Neural progenitor cell (in vitro differentiated cells): ENCODE results near the gene DLX4. TPM values are rescaled to one million over a fixed set of nuclear protein-coding genes. Genes with fewer than 3 reads are reported as not detected.
A peak's percentile ranks its signal among the peaks of the same experiment; 100 is the strongest.

Source experiments
- DNase-seq: peaks from one replicate; pipeline ENCODE4 v3.0.0-alpha.2; 2016; ENCODE audit warnings: low spot score
- H2AFZ ChIP-seq: fragments of 200-600 bp; sonication (generic); replicated peaks from 2 replicates; pipeline ENCODE4 v1.6.1; 2016; ENCODE audit warnings: antibody characterized with exemption
- H3F3A ChIP-seq: fragments of 200-600 bp; sonication (generic); 2 replicates; pipeline ENCODE4 v1.6.1; 2016; ENCODE audit warnings: antibody characterized with exemption, low read depth
- H3K27ac ChIP-seq: fragments of 200-600 bp; sonication (generic); 2 replicates; pipeline ENCODE4 v1.5.1; 2016; ENCODE audit warnings: mild to moderate bottlenecking
- H3K27me3 ChIP-seq: fragments of 200-600 bp; sonication (generic); 2 replicates; pipeline ENCODE4 v1.6.1; 2016; ENCODE audit warnings: mild to moderate bottlenecking, moderate library complexity
- H3K36me3 ChIP-seq: fragments of 200-600 bp; sonication (generic); 2 replicates; pipeline ENCODE4 v1.5.1; 2016
- H3K4me1 ChIP-seq: fragments of 200-600 bp; sonication (generic); 2 replicates; pipeline ENCODE4 v1.6.1; 2016; ENCODE audit warnings: mixed run types
- H3K4me2 ChIP-seq: fragments of 200-600 bp; sonication (generic); 2 replicates; pipeline ENCODE4 v1.6.1; 2016
- H3K4me3 ChIP-seq: fragments of 200-600 bp; sonication (generic); 2 replicates; pipeline ENCODE4 v1.5.1; 2016
- H3K79me2 ChIP-seq: fragments of 200-600 bp; sonication (generic); 2 replicates; pipeline ENCODE4 v1.6.1; 2016; ENCODE audit warnings: low read depth
- H3K9ac ChIP-seq: fragments of 200-600 bp; sonication (generic); 2 replicates; pipeline ENCODE4 v1.6.1; 2016
- H3K9me3 ChIP-seq: fragments of 200-600 bp; sonication (generic); 2 replicates; pipeline ENCODE4 v1.5.1; 2016; ENCODE audit warnings: low read depth
- H4K20me1 ChIP-seq: fragments of 200-600 bp; sonication (generic); 2 replicates; pipeline ENCODE4 v1.6.1; 2016; ENCODE audit warnings: low read depth
- H3K27ac Mint-ChIP-seq: 3 replicates; pipeline ENCODE4 v1.8.0; 2021; ENCODE audit warnings: mixed read lengths
- H3K27me3 Mint-ChIP-seq: 2 replicates; pipeline ENCODE4 v1.8.0; 2022; ENCODE audit warnings: low read depth, mild to moderate bottlenecking, inconsistent platforms, moderate library complexity, mixed read lengths; ENCODE audit not compliant: insufficient read depth
- H3K36me3 Mint-ChIP-seq: 3 replicates; pipeline ENCODE4 v1.8.0; 2021; ENCODE audit warnings: mixed read lengths
- H3K4me1 Mint-ChIP-seq: 3 replicates; pipeline ENCODE4 v1.8.0; 2021; ENCODE audit warnings: mixed read lengths
- H3K4me3 Mint-ChIP-seq: 3 replicates; pipeline ENCODE4 v1.8.0; 2021; ENCODE audit warnings: mild to moderate bottlenecking, moderate library complexity, mixed read lengths
- H3K9me3 Mint-ChIP-seq: 3 replicates; pipeline ENCODE4 v1.8.0; 2020; ENCODE audit warnings: mixed read lengths
- CTCF ChIP-seq: fragments of 200-600 bp; sonication (generic); IDR thresholded peaks from 2 replicates; pipeline ENCODE4 v1.5.1; 2017; ENCODE audit warnings: antibody characterized with exemption, mild to moderate bottlenecking
- EZH2 ChIP-seq: fragments of 200-600 bp; sonication (generic); IDR thresholded peaks from 2 replicates; pipeline ENCODE4 v1.6.1; 2017; ENCODE audit warnings: antibody characterized with exemption, mild to moderate bottlenecking, moderate library complexity
- EZH2phosphoT487 ChIP-seq: fragments of 200-600 bp; sonication (generic); IDR thresholded peaks from 2 replicates; pipeline ENCODE4 v1.6.1; 2017; ENCODE audit warnings: antibody characterized with exemption
- total RNA-seq: library from RNA; depleted of rRNA; stranded (reverse); fragments of >200 nt; gene quantifications from 2 replicates; pipeline ENCODE4 v1.2.3, GENCODE V29; 2015; ENCODE audit warnings: low replicate concordance

DLX4 gene
- total RNA-seq, 1 donor from 2014 or later = not detected

GRCh38 chr17:49995055-49995738 lies 26.2 kb downstream of the DLX4 start, which contains the start of gene DLX3:
DLX3 (minus strand) TSS chr17:49995224; CDS start chr17:49994998, 226 bp downstream.
- H3K27me3 ChIP-seq = peaks cover 92% of the 10 kb centered on the region
- Mint-ChIP-seq H3K27me3 (peaks cover 56% of the 10 kb centered on the region), H3K4me3 (peak within 1 kb of the TSS; percentile 83), H3K27ac (peak within 1 kb of the TSS; percentile 16), H3K36me3 (no peaks in the 10 kb centered on the region), H3K4me1 (peaks cover 26% of the 10 kb centered on the region), H3K9me3 (no peaks in the 10 kb centered on the region)
- H3K4me2 ChIP-seq = peak within 1 kb of the TSS; percentile 93
- peaks cover 38% of the 10 kb centered on the region for H3F3A ChIP-seq
- no peak within 1 kb of the TSS for H2AFZ ChIP-seq
- peak within 1 kb of the TSS; percentile 56 for H3K4me3 ChIP-seq
- H4K20me1 ChIP-seq = no peaks in the 10 kb centered on the region
- H3K9me3 ChIP-seq = no peaks in the 10 kb centered on the region
- no peaks in the 10 kb centered on the region for H3K36me3 ChIP-seq
- peak; percentile 95 for DNase-seq
- no peak within 1 kb of the TSS for H3K27ac ChIP-seq
- H3K9ac ChIP-seq = no peak within 1 kb of the TSS
- TF ChIP-seq CTCF (no peak), EZH2 (no peak), EZH2phosphoT487 (no peak)
- no peaks in the 10 kb centered on the region for H3K79me2 ChIP-seq
- H3K4me1 ChIP-seq = peaks cover 14% of the 10 kb centered on the region

GRCh38 chr17:49996121-49996494 lies 27.1 kb downstream of the DLX4 start:
- peaks cover 14% of the 10 kb centered on the region for H3K4me1 ChIP-seq
- H3K4me1 Mint-ChIP-seq = peaks cover 26% of the 10 kb centered on the region
- no peaks in the 10 kb centered on the region for H3K36me3 Mint-ChIP-seq
- TF ChIP-seq CTCF = no peak
- TF ChIP-seq EZH2phosphoT487 = no peak
- TF ChIP-seq EZH2 = no peak
- H3K9me3 Mint-ChIP-seq = no peaks in the 10 kb centered on the region
- no peak overlapping the region for H3K27ac ChIP-seq
- no peak overlapping the region for H3K9ac ChIP-seq
- no peak overlapping the region for H3K27ac Mint-ChIP-seq
- peaks cover 51% of the 10 kb centered on the region for H3K27me3 Mint-ChIP-seq
- no peak overlapping the region for H3K4me3 ChIP-seq
- peaks cover 38% of the 10 kb centered on the region for H3F3A ChIP-seq
- no peaks in the 10 kb centered on the region for H3K9me3 ChIP-seq
- no peaks in the 10 kb centered on the region for H4K20me1 ChIP-seq
- H3K27me3 ChIP-seq = peaks cover 92% of the 10 kb centered on the region
- no peaks in the 10 kb centered on the region for H3K79me2 ChIP-seq
- DNase-seq = peak; percentile 36
- no peaks in the 10 kb centered on the region for H3K36me3 ChIP-seq
- peak overlapping the region; percentile 93 for H3K4me2 ChIP-seq
- H3K4me3 Mint-ChIP-seq = peak overlapping the region; percentile 60
- no peak overlapping the region for H2AFZ ChIP-seq

GRCh38 chr17:49996495-49997300 lies 27.7 kb downstream of the DLX4 start:
- peaks cover 26% of the 10 kb centered on the region for H3K4me1 Mint-ChIP-seq
- no peak overlapping the region for H3K27ac Mint-ChIP-seq
- peak overlapping the region; percentile 93 for H3K4me2 ChIP-seq
- no peaks in the 10 kb centered on the region for H3K36me3 ChIP-seq
- peaks cover 92% of the 10 kb centered on the region for H3K27me3 ChIP-seq
- H3K27me3 Mint-ChIP-seq = peaks cover 50% of the 10 kb centered on the region
- H3K4me1 ChIP-seq = peaks cover 14% of the 10 kb centered on the region
- H3F3A ChIP-seq = peaks cover 37% of the 10 kb centered on the region
- peak; percentile 98 for TF ChIP-seq CTCF
- TF ChIP-seq EZH2 = peak; percentile 66
- peak; percentile 60 for TF ChIP-seq EZH2phosphoT487
- peak; percentile 82 for DNase-seq
- no peaks in the 10 kb centered on the region for H4K20me1 ChIP-seq
- no peak overlapping the region for H3K9ac ChIP-seq
- no peaks in the 10 kb centered on the region for H3K9me3 ChIP-seq
- peak overlapping the region; percentile 60 for H3K4me3 Mint-ChIP-seq
- H2AFZ ChIP-seq = peak overlapping the region; percentile 78
- H3K36me3 Mint-ChIP-seq = no peaks in the 10 kb centered on the region
- no peak overlapping the region for H3K27ac ChIP-seq
- no peaks in the 10 kb centered on the region for H3K79me2 ChIP-seq
- no peaks in the 10 kb centered on the region for H3K9me3 Mint-ChIP-seq
- peak overlapping the region; percentile 54 for H3K4me3 ChIP-seq
